H1 (cell line): ENCODE measurements around the gene ZIC1. TPM values are rescaled to one million over a fixed set of nuclear protein-coding genes. Genes with fewer than 3 reads are reported as not detected.

ENCODE experiments used
- BACH1 ChIP-seq: IDR thresholded peaks from 2 replicates; pipeline ENCODE4 v1.6.1; 2012; ENCODE audit warnings: low read length, improper control_type of control experiment
- CHD1 ChIP-seq: IDR thresholded peaks from 2 replicates; pipeline ENCODE4 v1.6.1; 2012; ENCODE audit warnings: low read depth, low read length, improper control_type of control experiment
- EZH2 ChIP-seq: fragments of 200-600 bp; sonication (generic); IDR thresholded peaks from 2 replicates; pipeline ENCODE4 v1.7.1; 2012; ENCODE audit warnings: low read depth, mild to moderate bottlenecking, moderate library complexity, low read length, inconsistent platforms; ENCODE audit not compliant: severe bottlenecking
- TAF7 ChIP-seq: optimal IDR thresholded peaks from 2 replicates; pipeline ENCODE3; 2011; ENCODE audit warnings: low read depth, mild to moderate bottlenecking, inconsistent platforms, low read length, moderate library complexity, borderline replicate concordance
- polyA plus RNA-seq, 7 experiments: library from polyadenylated mRNA; depleted of rRNA in 3 of 7; stranded (reverse) in 5 of 7; unstranded in 2 of 7; fragments of >200 nt in 5 of 7; fragments of 200-250 nt in 2 of 7; gene quantifications; 1 replicate in 5 of 7; 2 replicates in 1 of 7; 4 replicates in 1 of 7; pipeline versions ENCODE4 v1.2.1 to v1.2.3, GENCODE V29; 2011 to 2013; ENCODE audit warnings: missing spikeins in 2 of 7, mixed read lengths in 2 of 7
- total RNA-seq: library from RNA; stranded (reverse); fragmentation: NEBNext Ultra II Directional; extraction: Animal tissue kit (Norgen Biotek cat#: 25700); gene quantifications from 2 replicates; pipeline ENCODE4 v1.2.1, GENCODE V29; 2021
- TF ChIP-seq, protein P1 (sequence below): IDR thresholded peaks from 2 replicates; pipeline ENCODE4 v1.6.1; 2012; ENCODE audit warnings: low read length, inconsistent platforms
- TF ChIP-seq, protein P2 (sequence below): fragments of 300-600 bp; sonication (generic); IDR thresholded peaks from 2 replicates; pipeline ENCODE4 v1.7.1; 2012; ENCODE audit warnings: low read length, moderate library complexity, mild to moderate bottlenecking, inconsistent platforms; ENCODE audit not compliant: insufficient replicate concordance
- TF ChIP-seq, protein P3 (sequence below): IDR thresholded peaks from 2 replicates; pipeline ENCODE4 v1.6.1; 2011; ENCODE audit warnings: low read length, improper control_type of control experiment

The ZIC1 gene
- total and polyA plus RNA-seq, 2 of the 8 experiments (the other 6 are each of a cell fraction or from before 2014, with no cell fraction given), result 0.80 to 2.2 TPM

GRCh38 chr3:147397155-147397874, 11.8 kb upstream of the ZIC1 start (continued):
- TF ChIP-seq, protein P1, sequence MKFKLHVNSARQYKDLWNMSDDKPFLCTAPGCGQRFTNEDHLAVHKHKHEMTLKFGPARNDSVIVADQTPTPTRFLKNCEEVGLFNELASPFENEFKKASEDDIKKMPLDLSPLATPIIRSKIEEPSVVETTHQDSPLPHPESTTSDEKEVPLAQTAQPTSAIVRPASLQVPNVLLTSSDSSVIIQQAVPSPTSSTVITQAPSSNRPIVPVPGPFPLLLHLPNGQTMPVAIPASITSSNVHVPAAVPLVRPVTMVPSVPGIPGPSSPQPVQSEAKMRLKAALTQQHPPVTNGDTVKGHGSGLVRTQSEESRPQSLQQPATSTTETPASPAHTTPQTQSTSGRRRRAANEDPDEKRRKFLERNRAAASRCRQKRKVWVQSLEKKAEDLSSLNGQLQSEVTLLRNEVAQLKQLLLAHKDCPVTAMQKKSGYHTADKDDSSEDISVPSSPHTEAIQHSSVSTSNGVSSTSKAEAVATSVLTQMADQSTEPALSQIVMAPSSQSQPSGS, result no peak
- TF ChIP-seq, protein P2, sequence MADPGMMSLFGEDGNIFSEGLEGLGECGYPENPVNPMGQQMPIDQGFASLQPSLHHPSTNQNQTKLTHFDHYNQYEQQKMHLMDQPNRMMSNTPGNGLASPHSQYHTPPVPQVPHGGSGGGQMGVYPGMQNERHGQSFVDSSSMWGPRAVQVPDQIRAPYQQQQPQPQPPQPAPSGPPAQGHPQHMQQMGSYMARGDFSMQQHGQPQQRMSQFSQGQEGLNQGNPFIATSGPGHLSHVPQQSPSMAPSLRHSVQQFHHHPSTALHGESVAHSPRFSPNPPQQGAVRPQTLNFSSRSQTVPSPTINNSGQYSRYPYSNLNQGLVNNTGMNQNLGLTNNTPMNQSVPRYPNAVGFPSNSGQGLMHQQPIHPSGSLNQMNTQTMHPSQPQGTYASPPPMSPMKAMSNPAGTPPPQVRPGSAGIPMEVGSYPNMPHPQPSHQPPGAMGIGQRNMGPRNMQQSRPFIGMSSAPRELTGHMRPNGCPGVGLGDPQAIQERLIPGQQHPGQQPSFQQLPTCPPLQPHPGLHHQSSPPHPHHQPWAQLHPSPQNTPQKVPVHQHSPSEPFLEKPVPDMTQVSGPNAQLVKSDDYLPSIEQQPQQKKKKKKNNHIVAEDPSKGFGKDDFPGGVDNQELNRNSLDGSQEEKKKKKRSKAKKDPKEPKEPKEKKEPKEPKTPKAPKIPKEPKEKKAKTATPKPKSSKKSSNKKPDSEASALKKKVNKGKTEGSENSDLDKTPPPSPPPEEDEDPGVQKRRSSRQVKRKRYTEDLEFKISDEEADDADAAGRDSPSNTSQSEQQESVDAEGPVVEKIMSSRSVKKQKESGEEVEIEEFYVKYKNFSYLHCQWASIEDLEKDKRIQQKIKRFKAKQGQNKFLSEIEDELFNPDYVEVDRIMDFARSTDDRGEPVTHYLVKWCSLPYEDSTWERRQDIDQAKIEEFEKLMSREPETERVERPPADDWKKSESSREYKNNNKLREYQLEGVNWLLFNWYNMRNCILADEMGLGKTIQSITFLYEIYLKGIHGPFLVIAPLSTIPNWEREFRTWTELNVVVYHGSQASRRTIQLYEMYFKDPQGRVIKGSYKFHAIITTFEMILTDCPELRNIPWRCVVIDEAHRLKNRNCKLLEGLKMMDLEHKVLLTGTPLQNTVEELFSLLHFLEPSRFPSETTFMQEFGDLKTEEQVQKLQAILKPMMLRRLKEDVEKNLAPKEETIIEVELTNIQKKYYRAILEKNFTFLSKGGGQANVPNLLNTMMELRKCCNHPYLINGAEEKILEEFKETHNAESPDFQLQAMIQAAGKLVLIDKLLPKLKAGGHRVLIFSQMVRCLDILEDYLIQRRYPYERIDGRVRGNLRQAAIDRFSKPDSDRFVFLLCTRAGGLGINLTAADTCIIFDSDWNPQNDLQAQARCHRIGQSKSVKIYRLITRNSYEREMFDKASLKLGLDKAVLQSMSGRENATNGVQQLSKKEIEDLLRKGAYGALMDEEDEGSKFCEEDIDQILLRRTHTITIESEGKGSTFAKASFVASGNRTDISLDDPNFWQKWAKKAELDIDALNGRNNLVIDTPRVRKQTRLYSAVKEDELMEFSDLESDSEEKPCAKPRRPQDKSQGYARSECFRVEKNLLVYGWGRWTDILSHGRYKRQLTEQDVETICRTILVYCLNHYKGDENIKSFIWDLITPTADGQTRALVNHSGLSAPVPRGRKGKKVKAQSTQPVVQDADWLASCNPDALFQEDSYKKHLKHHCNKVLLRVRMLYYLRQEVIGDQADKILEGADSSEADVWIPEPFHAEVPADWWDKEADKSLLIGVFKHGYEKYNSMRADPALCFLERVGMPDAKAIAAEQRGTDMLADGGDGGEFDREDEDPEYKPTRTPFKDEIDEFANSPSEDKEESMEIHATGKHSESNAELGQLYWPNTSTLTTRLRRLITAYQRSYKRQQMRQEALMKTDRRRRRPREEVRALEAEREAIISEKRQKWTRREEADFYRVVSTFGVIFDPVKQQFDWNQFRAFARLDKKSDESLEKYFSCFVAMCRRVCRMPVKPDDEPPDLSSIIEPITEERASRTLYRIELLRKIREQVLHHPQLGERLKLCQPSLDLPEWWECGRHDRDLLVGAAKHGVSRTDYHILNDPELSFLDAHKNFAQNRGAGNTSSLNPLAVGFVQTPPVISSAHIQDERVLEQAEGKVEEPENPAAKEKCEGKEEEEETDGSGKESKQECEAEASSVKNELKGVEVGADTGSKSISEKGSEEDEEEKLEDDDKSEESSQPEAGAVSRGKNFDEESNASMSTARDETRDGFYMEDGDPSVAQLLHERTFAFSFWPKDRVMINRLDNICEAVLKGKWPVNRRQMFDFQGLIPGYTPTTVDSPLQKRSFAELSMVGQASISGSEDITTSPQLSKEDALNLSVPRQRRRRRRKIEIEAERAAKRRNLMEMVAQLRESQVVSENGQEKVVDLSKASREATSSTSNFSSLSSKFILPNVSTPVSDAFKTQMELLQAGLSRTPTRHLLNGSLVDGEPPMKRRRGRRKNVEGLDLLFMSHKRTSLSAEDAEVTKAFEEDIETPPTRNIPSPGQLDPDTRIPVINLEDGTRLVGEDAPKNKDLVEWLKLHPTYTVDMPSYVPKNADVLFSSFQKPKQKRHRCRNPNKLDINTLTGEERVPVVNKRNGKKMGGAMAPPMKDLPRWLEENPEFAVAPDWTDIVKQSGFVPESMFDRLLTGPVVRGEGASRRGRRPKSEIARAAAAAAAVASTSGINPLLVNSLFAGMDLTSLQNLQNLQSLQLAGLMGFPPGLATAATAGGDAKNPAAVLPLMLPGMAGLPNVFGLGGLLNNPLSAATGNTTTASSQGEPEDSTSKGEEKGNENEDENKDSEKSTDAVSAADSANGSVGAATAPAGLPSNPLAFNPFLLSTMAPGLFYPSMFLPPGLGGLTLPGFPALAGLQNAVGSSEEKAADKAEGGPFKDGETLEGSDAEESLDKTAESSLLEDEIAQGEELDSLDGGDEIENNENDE, result peak; percentile 6
- TF ChIP-seq TAF7 (no peak), EZH2 (no peak), CHD1 (no peak), BACH1 (no peak)
- TF ChIP-seq, protein P3, sequence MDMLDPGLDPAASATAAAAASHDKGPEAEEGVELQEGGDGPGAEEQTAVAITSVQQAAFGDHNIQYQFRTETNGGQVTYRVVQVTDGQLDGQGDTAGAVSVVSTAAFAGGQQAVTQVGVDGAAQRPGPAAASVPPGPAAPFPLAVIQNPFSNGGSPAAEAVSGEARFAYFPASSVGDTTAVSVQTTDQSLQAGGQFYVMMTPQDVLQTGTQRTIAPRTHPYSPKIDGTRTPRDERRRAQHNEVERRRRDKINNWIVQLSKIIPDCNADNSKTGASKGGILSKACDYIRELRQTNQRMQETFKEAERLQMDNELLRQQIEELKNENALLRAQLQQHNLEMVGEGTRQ, result no peak
